SK-MEL-5 (cell line): Measurements from ENCODE around the gene UBC. TPM values are rescaled to one million over a fixed set of nuclear protein-coding genes. Genes with fewer than 3 reads are reported as not detected.
"Not testable (repeated sequence)": the region's sequence is repeated elsewhere in the genome, so short reads cannot be mapped to it uniquely, and the experiment has no call there.

Experiments
- DNase-seq: peaks from one replicate; pipeline ENCODE4 v3.0.0-alpha.2; 2016; ENCODE audit warnings: low read depth, low spot score
- in situ Hi-C: cut with HindIII; loops from 2 replicates; pipeline ENCODE4 v1.10.0; 2016; ENCODE audit warnings: low sequenced_read_pairs, high pct_unique_total_duplicates, low pct_unique_long_range_greater_than_20kb
- total RNA-seq: library from RNA; depleted of rRNA; stranded (reverse); fragments of >200 nt; shearing (Covaris generic); gene quantifications from 2 replicates; pipeline ENCODE4 v1.2.3, GENCODE V29; 2014

The UBC gene
- total RNA-seq, 1 experiment from 2014 or later, result 2,016 TPM

DNA sequence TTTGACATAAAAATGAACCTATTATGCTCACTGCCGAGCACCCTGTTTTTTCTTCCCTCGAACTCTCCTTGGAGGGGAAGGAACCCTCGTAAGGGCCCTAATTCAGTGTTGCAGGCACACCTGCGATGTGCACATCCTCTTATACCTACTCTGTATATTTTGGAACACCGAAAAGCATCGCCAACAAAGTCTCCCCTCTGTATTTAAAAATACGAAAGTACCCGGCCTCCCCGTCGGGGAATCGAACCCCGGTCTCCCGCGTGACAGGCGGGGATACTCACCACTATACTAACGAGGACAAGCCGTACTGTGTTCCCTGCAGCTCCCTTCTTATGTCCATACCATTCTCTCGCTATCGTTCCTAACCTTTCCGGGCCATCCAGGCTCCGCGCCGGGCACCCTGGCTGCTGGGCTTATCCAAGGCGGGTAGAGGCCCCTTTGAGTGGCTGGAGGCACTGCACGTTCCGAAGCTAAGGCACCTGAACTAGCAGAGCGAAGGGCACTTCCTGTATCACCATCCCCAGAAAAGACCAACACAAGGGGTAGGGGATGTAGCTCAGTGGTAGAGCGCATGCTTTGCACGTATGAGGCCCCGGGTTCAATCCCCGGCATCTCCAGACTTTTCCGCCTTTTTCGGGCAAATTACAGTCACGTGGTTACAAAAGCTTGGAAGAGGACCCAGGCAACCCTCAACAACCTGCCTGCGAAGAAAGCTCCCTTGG, 25.1 kb upstream of the UBC start:
- peak; percentile 96 for DNase-seq
- in situ Hi-C loops, result no loop called here

DNA sequence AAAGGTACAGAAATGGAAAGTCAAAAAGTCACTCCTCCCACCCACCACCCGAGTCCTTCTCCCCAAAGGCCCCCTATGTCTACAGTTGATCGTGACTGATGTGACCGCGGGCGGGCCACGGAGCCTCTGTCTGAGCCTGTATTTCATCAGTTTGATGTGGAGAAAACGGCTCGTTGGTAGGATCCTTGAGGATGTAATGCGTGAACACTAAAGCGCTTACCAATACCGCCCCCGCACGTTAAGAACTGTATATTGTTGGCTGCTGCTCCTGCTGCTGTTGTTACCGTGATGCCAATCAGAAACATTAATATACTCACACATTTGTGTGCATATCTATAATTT, 24.6 kb upstream of the UBC start:
- DNase-seq, result peak; percentile 92
- in situ Hi-C loops, result no loop called here

GRCh38 chr12:124938587-124938986, 24.1 kb upstream of the UBC start:
- peak; percentile 52 for DNase-seq

DNA sequence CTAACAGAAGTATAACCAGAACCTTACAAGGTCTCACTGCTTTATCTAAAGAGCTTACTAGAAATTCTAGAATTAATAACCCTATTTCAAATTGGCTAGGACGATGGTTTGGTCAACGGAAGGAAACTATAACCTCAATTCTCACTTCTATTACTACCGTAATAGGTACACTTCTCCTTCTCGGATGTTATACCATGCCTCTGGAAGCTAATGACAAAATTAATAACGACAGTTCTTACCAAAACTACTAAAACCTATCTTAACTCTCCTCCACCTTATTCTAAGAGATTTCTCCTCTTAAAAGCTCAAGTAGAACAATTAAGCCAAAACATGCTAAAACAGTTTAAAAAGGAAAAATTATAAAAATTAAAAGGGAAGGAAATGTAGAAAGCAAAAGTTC, 23.7 kb upstream of the UBC start:
- DNase-seq, result no peak
- in situ Hi-C loops, result no loop called here

More at GRCh38 chr12:124938587-124938986, 24.1 kb upstream of the UBC start:
- in situ Hi-C loops, result no loop called here

DNA sequence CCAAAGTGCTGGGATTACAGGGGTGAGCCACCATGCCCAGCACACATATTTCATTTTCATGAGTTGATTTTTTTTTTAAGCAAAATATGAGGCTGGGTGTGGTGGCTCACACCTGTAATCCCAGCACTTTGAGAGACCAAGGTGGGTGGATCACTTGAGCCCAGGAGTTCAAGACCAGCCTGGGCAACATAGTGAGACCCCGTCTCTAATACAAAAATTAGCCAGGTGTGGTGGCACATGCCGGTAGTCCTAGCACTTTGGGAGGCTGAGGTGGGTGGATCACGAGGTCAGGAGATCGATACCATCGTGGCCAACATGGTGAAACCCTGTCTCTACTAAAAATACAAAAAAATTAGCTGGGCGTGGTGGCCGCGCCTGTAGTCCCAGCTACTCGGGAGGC, 17.1 kb upstream of the UBC start:
- DNase-seq, in situ Hi-C loops: not testable (repeated sequence)

DNA sequence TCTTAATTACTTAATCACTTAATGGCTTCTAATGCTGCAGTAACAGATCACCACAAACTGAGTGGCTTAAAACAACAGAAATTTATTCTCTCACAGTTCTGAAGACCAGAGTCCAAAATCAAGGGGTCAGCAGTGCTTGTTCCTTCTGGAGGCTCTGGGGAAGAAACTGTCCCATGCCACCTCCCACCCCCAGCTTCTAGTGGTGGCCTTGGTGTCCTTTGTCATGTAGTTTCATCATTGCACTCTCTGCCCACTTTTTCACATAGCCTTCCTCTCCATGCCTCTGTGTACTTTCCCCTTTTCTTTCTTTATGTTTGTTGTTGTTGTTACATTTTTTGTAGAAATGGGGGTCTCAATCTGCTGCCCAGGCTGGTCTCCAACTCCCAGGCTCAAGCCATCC, 16.1 kb upstream of the UBC start:
- in situ Hi-C loops, result no loop called here
- DNase-seq, result no peak

- DNase-seq, result no peak
- in situ Hi-C loops, result no loop called here
Observed at GRCh38 chr12:124929649-124930419, 15.4 kb upstream of the UBC start.

DNA sequence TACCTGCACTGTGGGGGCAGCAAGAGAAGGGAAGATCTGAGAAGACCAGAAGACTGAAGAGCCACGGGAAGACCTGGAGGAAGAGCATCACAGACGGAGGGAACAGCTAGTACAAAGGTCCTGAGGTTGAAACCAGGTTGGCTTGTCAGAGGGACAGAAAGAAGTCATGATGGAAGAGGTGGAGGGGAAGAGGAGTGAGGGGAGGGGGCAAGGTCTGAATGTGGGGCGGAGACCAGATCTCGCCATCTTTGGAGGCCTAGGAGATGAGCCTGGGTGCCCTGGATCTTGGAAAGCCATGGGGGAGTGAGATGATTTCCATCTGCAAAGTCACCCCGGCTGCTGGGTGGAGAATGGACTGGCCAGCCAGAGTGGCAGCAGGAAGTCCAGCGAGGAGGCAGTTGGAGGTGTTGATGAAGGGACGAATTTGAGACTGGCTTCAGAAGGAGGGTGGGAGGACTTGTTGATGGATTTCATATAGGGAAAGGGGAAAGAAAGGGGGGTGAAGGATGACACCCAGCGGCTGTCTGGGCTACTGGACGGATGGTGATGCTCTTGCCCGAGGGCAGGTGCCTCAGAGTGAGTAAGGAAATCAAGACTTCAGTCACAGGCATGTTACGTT, 14.6 kb upstream of the UBC start:
- in situ Hi-C loops, result no loop called here
- DNase-seq, result no peak

- DNase-seq, result no peak
- in situ Hi-C loops, result no loop called here
Observed at GRCh38 chr12:124928095-124928911, 13.9 kb upstream of the UBC start.

- peak; percentile 93 for DNase-seq
- in situ Hi-C loops, result no loop called here
Observed at GRCh38 chr12:124927201-124928094, 13.0 kb upstream of the UBC start.

- in situ Hi-C loops, result not testable (repeated sequence)
Observed at GRCh38 chr12:124925782-124926181, 11.3 kb upstream of the UBC start.

DNA sequence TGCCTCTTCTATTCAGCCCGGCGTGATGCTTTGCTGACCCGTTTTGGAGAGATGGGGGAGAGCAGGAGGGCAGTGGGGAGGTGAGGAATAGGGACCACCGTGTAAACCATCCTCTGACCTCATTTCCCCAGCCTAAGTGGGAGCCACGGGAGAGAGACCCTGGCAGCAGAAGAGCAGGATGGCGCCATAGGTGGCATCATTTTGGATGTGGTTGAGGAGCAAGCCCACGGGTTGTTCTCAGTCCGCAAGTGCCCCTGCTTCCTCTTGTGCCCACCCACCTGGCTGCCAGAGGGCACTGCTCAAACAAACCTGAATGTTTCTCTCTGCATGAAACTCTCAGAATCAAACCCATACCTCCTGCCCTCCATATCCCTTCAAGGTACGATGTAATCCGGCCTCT, 10.7 kb upstream of the UBC start:
- in situ Hi-C loops, result no loop called here
- DNase-seq, result no peak

More at GRCh38 chr12:124925782-124926181, 11.3 kb upstream of the UBC start:
- DNase-seq, result not testable (repeated sequence)

DNA sequence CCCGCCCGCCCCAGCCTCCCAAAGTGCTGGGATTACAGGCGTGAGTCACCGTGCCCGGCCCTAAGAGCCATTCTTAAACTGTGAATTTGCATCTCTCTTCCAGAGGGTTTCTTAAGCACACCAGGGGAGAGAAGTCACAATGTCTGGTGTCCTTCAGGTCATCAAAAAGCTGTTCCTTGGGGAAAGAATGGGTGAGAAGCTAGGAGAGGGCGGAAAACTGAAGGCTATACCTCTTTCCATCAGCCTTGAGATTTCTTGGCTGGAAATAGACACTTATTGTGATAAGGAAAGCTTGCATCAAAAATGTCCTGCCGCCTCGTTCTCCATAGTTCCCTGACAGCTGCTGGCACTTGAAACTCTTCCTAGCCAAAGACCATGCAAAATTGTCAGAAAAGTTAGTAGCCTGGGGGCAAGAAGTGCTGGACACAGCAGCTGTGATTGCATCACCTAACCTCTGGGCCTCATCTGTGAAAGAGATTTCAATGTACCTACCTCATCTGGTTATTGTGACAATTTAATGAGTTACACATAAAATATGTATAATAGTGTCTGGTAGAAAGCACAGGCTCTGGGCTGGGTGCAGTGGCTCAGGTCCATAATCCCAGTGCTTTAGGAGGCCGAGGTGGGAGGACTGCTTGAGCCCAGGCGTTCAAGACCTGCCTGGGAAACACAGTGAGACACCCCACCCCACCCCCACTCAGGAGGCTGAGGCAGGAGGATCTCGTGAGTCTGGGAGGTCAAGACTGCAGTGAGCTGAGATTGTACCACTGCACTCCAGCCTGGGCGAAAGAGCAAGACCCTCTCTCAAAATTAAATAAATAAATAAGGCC, 9.7 kb upstream of the UBC start:
- DNase-seq, result peak; percentile 67
- in situ Hi-C loops, result no loop called here

DNA sequence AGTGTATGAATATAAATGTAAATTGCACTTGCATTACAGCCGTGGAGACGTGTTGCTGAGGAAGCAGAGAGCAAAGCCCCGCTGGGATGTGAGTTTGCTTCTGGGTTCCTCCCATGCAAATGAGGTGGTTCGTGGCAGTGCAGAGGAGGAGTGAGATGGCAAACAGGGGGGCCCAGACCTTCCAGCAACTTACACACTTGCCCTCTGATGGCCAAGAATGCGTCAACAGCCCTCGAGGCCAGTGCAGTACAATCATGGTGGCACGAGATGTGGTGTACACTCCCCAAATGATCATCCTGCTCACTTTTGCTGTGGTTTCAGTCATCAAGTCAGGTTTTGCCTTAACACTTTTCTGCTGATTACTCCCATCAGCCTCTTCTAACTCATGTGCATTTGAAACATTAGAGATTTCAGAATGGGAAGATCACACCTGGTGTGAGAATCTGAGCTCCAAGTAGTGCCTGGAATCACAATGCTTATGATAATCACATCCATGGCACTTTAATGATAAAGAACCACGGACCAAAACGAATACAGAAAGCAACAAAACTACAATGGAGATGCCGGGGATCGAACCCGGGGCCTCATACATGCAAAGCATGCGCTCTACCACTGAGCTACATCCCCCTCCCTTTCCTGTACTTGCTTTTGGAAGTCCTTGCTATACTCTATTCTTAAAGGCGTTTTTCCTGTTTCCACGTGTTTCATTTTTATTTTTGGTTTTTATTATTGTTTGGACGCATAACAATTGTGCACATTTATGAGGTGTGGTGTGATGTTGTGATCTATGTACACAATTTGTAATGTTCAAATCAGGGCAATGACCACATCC, 7.0 kb upstream of the UBC start:
- in situ Hi-C loops, result no loop called here
- DNase-seq, result peak; percentile 80

GRCh38 chr12:124920353-124920935, 6.0 kb upstream of the UBC start:
- DNase-seq, result no peak
- in situ Hi-C loops, result no loop called here
